ENCODE measurements around the gene RHOV.

The RHOV gene

DNA sequence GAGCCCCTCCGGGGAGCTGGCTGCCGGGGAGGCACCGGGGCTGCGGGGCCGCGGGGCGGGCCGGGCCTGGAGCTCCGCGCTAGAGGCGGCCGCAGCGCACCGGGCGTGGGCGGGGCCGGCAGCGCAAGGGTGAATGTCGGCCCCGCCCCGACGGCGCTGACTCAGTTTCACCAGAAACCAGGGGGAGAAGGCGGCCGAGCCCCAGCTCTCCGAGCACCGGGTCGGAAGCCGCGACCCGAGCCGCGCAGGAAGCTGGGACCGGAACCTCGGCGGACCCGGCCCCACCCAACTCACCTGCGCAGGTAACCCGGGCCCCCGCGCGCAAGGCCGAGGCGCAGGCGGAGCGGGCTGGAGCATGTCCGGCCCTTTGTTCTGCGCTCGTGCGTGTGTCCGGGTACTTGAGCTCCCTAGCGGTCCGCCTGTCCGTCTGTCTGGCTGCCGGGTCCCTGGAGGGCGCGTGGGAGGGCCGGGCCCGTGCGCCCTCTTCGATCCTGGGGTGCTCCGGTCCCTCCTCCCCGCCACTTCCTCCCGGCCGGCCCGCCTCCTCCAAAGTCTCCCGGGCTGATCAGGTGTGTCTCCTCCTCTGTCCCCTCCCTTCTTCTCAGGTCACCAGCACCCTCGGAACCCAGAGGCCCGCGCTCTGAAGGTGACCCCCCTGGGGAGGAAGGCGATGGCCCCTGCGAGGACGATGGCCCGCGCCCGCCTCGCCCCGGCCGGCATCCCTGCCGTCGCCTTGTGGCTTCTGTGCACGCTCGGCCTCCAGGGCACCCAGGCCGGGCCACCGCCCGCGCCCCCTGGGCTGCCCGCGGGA is 29.9 kb downstream of the RHOV start, which contains the start of gene SPINT1:
Gene SPINT1 (plus strand): TSS at position 164 of the 811 bp plus-strand sequence. CDS start 507 bp downstream, at position 671.
- DNase-seq = no peak

DNA sequence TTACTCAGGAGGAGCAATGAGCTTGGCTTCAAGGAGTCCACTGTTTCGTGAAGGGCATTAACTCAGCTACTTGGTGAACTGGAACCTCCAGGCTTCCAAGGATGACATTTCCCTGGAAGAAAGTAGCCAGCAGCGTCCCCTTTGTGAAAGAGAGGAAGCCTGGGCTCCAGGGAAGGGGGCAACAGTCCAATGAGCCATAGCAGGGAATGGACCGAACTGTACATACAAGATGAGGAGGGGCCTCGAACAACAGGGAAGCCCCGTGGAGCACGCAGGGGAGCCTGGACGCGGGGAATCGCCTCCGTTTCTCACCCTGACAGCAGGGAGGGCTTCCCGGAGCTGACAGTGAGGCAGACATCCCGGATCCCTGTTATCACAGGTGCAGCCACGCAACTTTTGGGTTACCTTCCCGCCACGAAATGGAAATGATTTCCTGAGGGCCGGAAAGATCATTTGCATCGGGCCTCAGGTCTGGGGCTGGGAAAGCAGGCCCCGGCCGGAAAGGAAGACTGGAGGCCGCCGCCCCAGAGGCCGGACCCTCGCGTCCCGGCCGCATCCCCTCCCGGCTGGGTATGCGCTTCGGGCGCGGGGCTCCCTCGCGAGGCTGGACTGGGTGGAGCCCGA is 30.7 kb downstream of the RHOV start:
- DNase-seq = no peak

GRCh38 chr15:40841741-40842140 is 32.3 kb downstream of the RHOV start:
- DNase-seq = no peak

DNA sequence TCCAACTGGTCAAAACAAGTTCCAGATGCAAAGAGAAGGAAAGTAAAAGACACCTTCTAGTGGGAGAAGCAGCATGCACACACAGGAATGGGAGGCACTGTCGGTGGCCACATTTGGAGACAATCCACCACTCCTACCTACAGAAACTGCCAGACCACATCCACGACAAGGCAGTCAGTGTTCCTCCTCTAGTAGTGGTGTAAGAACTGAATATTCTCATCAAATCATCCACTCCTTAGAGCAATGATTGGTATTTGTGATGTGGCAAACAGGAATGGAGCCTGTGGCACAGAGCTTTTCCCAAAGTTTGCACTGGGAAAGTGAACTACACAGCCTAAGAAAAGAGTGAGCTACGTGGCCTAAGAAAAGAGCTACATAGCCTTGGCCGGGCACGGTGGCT is 35.3 kb downstream of the RHOV start:
- DNase-seq = no peak

DNA sequence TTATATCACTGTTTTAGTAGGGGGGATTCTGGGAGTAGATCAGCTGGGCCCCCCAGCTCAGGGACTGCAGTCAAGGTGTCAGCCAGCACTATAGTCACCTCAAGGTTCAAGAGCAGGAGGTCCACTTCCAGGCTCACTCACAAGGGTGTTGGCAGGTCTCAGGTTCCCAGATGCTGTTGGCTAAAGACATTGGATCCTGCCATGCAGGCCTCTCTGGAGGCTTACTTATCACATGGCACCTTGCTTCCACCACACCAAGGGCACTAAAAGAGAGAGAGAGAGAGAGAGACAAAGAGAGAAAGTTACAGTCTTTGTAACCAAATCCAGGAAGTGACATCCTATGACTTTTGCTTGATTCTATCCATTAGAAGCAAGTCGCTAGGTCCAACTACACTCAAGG is 38.0 kb downstream of the RHOV start:
- DNase-seq = no peak

GRCh38 chr15:40832903-40833302 is 41.1 kb downstream of the RHOV start:
- DNase-seq = no peak

DNA sequence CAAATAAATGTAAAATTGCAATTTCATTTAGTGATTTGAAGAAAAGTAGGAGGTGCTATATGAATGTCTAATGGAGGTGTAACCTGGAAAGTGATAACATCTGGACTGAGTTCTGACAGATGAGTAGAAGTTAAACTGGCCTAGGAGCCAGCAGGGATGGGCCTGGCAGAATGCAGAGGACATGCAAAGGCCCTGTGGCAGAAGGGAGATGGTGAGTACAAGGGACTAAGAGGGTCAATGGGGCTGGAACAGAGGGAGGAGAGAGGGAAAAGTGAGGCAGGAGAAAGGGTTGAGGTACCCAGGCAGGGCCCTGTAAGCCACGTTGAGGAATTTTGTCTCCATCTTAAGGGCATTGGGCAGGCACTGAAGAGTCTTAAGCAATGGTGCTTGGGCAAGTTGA is 42.2 kb downstream of the RHOV start:
- DNase-seq = no peak

- DNase-seq = no peak
Observed at GRCh38 chr15:40830884-40831283, 43.1 kb downstream of the RHOV start.

- DNase-seq = no peak
Observed at GRCh38 chr15:40829115-40829514, 44.9 kb downstream of the RHOV start.

DNA sequence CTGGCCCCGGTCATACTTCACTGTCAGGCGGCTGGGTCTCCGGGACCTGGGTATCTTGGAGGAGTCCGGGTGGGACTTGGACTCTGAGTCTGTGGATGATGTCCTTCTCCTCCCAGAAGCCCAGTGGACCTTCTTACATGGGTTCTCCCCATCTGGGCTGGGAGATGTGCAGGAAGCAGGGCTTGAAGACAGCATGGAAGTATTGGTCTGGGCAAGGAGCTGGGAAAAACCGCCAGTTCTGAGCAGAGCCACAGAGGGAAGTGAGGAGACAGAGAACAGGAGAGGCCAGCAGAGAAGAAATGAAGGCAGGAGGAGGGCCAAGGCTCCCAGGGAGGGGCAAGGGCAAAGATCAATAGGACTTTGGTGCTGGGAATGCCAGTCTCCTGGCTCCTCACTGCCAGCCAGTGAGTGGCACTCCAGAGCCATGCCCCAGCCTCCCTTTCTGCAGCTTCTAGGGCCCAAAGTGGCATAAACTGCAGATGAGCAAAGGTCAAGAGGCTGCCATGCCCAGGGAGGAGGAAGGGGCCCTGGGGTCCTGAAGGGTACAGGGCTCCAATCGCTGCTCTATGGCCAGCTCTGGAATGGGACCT is 45.5 kb downstream of the RHOV start, which contains the start of gene PPP1R14D:
Gene PPP1R14D (minus strand): TSS at position 262 of the 590 bp plus-strand sequence. CDS start 67 bp downstream, at position 195.
- DNase-seq = no peak

- no peak for DNase-seq
Observed at GRCh38 chr15:40826423-40827075, 47.5 kb downstream of the RHOV start.

- no peak for DNase-seq
Observed at GRCh38 chr15:40825661-40826422, 48.2 kb downstream of the RHOV start.

GRCh38 chr15:40823572-40824343 is 50.3 kb downstream of the RHOV start:
- DNase-seq = no peak
